ENCODE data around the gene CHL1.

DNA sequence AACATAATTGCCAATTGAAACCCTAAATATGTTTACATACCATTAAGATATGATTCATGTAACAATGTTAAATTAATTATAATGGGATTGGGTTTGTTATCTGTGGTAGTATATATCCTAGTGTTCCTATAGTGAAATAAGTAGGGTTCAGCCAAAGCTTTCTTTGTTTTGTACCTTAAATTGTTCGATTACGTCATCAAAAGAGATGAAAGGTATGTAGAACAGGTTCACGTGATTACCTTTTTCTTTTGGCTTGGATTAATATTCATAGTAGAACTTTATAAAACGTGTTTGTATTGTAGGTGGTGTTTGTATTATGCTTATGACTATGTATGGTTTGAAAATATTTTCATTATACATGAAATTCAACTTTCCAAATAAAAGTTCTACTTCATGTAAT is 212.4 kb downstream of the CHL1 start:
- TF ChIP-seq CEBPB (IDR thresholded peaks at IDR 0.05) (no peak), YY1 (IDR thresholded peaks at IDR 0.05; ENCODE audit: low read depth) (no peak), RAD21 (IDR thresholded peaks at IDR 0.05; ENCODE audit: low read depth) (no peak), NFIC (IDR thresholded peaks at IDR 0.05) (no peak), EGR1 (IDR thresholded peaks at IDR 0.05) (no peak), TAF1 (IDR thresholded peaks at IDR 0.05; ENCODE audit: low read depth) (no peak), TCF12 (IDR thresholded peaks at IDR 0.05; ENCODE audit: low read depth) (no peak), CREB1 (IDR thresholded peaks at IDR 0.05; ENCODE audit: low read depth) (no peak), EP300 (IDR thresholded peaks at IDR 0.05; ENCODE audit: borderline replicate concordance) (no peak), ZBTB7A (IDR thresholded peaks at IDR 0.05; ENCODE audit: low read depth) (no peak), FOXM1 (IDR thresholded peaks at IDR 0.05; ENCODE audit: borderline replicate concordance, low read depth) (no peak)
- TF ChIP-seq, protein P1, sequence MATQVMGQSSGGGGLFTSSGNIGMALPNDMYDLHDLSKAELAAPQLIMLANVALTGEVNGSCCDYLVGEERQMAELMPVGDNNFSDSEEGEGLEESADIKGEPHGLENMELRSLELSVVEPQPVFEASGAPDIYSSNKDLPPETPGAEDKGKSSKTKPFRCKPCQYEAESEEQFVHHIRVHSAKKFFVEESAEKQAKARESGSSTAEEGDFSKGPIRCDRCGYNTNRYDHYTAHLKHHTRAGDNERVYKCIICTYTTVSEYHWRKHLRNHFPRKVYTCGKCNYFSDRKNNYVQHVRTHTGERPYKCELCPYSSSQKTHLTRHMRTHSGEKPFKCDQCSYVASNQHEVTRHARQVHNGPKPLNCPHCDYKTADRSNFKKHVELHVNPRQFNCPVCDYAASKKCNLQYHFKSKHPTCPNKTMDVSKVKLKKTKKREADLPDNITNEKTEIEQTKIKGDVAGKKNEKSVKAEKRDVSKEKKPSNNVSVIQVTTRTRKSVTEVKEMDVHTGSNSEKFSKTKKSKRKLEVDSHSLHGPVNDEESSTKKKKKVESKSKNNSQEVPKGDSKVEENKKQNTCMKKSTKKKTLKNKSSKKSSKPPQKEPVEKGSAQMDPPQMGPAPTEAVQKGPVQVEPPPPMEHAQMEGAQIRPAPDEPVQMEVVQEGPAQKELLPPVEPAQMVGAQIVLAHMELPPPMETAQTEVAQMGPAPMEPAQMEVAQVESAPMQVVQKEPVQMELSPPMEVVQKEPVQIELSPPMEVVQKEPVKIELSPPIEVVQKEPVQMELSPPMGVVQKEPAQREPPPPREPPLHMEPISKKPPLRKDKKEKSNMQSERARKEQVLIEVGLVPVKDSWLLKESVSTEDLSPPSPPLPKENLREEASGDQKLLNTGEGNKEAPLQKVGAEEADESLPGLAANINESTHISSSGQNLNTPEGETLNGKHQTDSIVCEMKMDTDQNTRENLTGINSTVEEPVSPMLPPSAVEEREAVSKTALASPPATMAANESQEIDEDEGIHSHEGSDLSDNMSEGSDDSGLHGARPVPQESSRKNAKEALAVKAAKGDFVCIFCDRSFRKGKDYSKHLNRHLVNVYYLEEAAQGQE (IDR thresholded peaks at IDR 0.05; ENCODE audit: low read depth): no peak
- TF ChIP-seq, protein P2, sequence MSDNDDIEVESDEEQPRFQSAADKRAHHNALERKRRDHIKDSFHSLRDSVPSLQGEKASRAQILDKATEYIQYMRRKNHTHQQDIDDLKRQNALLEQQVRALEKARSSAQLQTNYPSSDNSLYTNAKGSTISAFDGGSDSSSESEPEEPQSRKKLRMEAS (IDR thresholded peaks at IDR 0.05): no peak
- TF ChIP-seq, protein P3, sequence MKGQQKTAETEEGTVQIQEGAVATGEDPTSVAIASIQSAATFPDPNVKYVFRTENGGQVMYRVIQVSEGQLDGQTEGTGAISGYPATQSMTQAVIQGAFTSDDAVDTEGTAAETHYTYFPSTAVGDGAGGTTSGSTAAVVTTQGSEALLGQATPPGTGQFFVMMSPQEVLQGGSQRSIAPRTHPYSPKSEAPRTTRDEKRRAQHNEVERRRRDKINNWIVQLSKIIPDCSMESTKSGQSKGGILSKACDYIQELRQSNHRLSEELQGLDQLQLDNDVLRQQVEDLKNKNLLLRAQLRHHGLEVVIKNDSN (IDR thresholded peaks at IDR 0.05): no peak

All from Ishikawa (cell line).